Measurements from ENCODE around the gene TULP3. TPM values are rescaled to one million over a fixed set of nuclear protein-coding genes. Genes with fewer than 3 reads are reported as not detected.

TULP3 gene
- total RNA-seq, 1 donor from 2014 or later, result 15.4 TPM

- TF ChIP-seq, protein P1, sequence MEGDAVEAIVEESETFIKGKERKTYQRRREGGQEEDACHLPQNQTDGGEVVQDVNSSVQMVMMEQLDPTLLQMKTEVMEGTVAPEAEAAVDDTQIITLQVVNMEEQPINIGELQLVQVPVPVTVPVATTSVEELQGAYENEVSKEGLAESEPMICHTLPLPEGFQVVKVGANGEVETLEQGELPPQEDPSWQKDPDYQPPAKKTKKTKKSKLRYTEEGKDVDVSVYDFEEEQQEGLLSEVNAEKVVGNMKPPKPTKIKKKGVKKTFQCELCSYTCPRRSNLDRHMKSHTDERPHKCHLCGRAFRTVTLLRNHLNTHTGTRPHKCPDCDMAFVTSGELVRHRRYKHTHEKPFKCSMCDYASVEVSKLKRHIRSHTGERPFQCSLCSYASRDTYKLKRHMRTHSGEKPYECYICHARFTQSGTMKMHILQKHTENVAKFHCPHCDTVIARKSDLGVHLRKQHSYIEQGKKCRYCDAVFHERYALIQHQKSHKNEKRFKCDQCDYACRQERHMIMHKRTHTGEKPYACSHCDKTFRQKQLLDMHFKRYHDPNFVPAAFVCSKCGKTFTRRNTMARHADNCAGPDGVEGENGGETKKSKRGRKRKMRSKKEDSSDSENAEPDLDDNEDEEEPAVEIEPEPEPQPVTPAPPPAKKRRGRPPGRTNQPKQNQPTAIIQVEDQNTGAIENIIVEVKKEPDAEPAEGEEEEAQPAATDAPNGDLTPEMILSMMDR (IDR thresholded peaks at IDR 0.05), result no peak
- H3K27ac ChIP-seq, result no peak overlapping the region
- no peaks in the 10 kb centered on the region for H3K9me3 ChIP-seq
- DNase-seq (no peak), ATAC-seq (no peak)
- intact Hi-C loops (cut with DNase I), result no loop called here
- H3K36me3 ChIP-seq, result peaks cover 4% of the 10 kb centered on the region
- no peaks in the 10 kb centered on the region for H3K27me3 ChIP-seq (ENCODE audit: low read depth)
- H3K4me3 ChIP-seq, result no peak overlapping the region
- H3K4me1 ChIP-seq, result no peaks in the 10 kb centered on the region
Observed at GRCh38 chr12:2851931-2852330, 38.8 kb upstream of the TULP3 start.

DNA sequence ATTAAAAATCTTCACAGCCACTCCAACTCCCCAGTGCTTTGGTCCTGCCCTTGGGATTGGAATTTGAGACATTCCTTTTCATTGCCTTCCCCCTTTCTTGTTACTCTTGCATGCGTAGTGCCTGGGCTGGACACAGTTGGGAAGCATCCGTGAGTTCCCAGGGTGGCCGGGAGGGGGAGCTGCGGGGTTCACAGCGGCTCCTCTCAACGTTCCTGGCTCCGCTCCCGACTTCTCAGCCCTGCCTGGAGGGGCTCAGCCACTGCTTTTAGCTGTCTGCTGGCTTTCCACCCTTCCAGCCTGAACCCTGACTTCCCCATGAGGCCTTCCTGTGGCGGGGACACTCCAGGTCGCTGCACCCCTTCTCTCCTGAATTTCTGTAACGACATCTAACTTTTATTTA is 37.1 kb upstream of the TULP3 start:
- intact Hi-C loops (cut with DNase I), result no loop called here
- no peak overlapping the region for H3K27ac ChIP-seq

DNA sequence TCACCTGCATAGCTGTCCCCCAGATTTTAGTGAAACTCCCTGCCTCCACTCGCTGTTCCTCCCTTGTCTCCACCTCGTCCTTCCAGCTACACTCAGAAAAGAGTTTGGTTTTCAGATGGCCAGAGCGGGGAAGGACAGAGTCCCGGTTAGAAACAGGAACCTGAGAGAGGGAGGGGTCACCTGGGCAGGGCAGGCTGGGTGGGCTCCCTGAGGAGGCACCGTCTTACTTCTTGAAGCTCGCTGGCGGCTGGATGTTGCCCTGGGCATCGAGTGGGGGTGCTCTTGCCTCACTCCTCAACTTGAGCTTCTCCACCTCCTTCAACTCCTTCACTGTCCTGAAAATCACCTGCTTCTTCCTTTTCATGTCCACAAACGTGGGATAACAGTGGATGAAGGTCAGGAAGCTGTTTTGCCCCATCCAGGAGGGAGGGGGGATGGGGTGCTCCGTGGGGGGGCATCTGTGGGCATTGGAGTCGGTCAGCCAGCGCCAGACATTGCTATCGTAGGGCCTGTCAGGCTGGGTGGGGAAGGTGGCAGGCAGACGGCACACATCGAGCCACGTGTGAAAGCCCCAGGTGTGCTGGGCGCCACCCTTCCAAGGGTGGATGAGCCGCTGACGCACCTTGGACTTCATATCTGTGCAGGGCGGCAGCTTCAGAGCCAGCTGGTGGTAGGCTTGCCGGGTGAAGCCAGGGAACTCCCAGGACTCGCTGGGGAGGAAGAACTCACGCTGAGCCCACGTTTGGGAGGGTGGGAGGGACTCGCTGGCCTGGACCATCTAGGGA is 35.8 kb upstream of the TULP3 start:
- DNase-seq (no peak), ATAC-seq (no peak)
- no peaks in the 10 kb centered on the region for H3K9me3 ChIP-seq
- no peak overlapping the region for H3K27ac ChIP-seq
- intact Hi-C loops (cut with DNase I), result no loop called here
- TF ChIP-seq, protein P1 (IDR thresholded peaks at IDR 0.05), result no peak
- H3K36me3 ChIP-seq, result no peaks in the 10 kb centered on the region
- no peaks in the 10 kb centered on the region for H3K27me3 ChIP-seq (ENCODE audit: low read depth)
- H3K4me1 ChIP-seq, result no peaks in the 10 kb centered on the region
- no peak overlapping the region for H3K4me3 ChIP-seq

More for the DNA sequence above, 37.1 kb upstream of the TULP3 start:
- TF ChIP-seq, protein P1 (IDR thresholded peaks at IDR 0.05), result peak; percentile 79
- Histone ChIP-seq H3K4me3 (no peak overlapping the region), H3K4me1 (no peaks in the 10 kb centered on the region), H3K27me3 (ENCODE audit: low read depth) (no peaks in the 10 kb centered on the region), H3K36me3 (no peaks in the 10 kb centered on the region), H3K9me3 (no peaks in the 10 kb centered on the region)
- DNase-seq (peak; percentile 84), ATAC-seq (peak; percentile 88 to 89)

GRCh38 chr12:2855546-2855945 is 35.1 kb upstream of the TULP3 start:
- no peaks in the 10 kb centered on the region for H3K27me3 ChIP-seq (ENCODE audit: low read depth)
- H3K4me3 ChIP-seq, result no peak overlapping the region
- no peak overlapping the region for H3K27ac ChIP-seq
- no peaks in the 10 kb centered on the region for H3K36me3 ChIP-seq
- no peaks in the 10 kb centered on the region for H3K4me1 ChIP-seq
- intact Hi-C loops (cut with DNase I), result no loop called here
- TF ChIP-seq, protein P1 (IDR thresholded peaks at IDR 0.05), result no peak
- ATAC-seq (no peak), DNase-seq (no peak)
- H3K9me3 ChIP-seq, result no peaks in the 10 kb centered on the region

GRCh38 chr12:2856051-2856450 is 34.6 kb upstream of the TULP3 start:
- Histone ChIP-seq H3K27ac (no peak overlapping the region), H3K27me3 (ENCODE audit: low read depth) (no peaks in the 10 kb centered on the region), H3K9me3 (no peaks in the 10 kb centered on the region), H3K4me3 (no peak overlapping the region), H3K36me3 (no peaks in the 10 kb centered on the region), H3K4me1 (no peaks in the 10 kb centered on the region)
- TF ChIP-seq, protein P1 (IDR thresholded peaks at IDR 0.05), result no peak
- intact Hi-C loops (cut with DNase I), result no loop called here
- ATAC-seq, result no peak
- no peak for DNase-seq

All from lower lobe of right lung (tissue), 2 donors.